ENCODE measurements around the gene ACER1. TPM values are rescaled to one million over a fixed set of nuclear protein-coding genes. Genes with fewer than 3 reads are reported as not detected.

Gene ACER1
- polyA plus RNA-seq, 1 of the 3 experiments (the other 2 are of a cell fraction): not detected

GRCh38 chr19:6359568-6360341 is 26.3 kb upstream of the ACER1 start:
- no peak overlapping the region for H3K9ac ChIP-seq
- peaks cover 4 to 8% of the 10 kb centered on the region in 2 experiments; a peak in 1 of 4 replicates for H3K4me1 ChIP-seq (ENCODE audit: control insufficient read depth in 1 of 2, insufficient read depth in 2 of 2, low read depth in 1 of 2, low read length in 1 of 2)
- H3K9me2 ChIP-seq: no peaks in the 10 kb centered on the region
- H3F3A ChIP-seq (replicated peaks; ENCODE audit: insufficient read depth): no peaks in the 10 kb centered on the region
- ChIA-PET POLR2A (interaction anchor here (1.6 kb wide), 1 partner anchor 15 kb away, joined by 3 read pairs; no protein-coding TSS in a partner anchor), CTCF (interaction anchor here (0.5 to 2.0 kb wide), 2 partner anchors 11 to 141 kb away, joined by 3 to 8 read pairs; no protein-coding TSS in a partner anchor)
- H3K79me2 ChIP-seq (ENCODE audit: insufficient read depth): peaks cover 26% of the 10 kb centered on the region
- TF ChIP-seq NFIC (IDR thresholded peaks at IDR 0.05; ENCODE audit: borderline replicate concordance) (no peak), NRF1 (IDR thresholded peaks at IDR 0.05; ENCODE audit: low read depth, low read length) (no peak), TAF1 (IDR thresholded peaks at IDR 0.05; ENCODE audit: borderline replicate concordance, low read depth, low read length) (no peak), RAD21 (IDR thresholded peaks at IDR 0.05; ENCODE audit: low read length) (no peak), CHD2 (IDR thresholded peaks at IDR 0.05; ENCODE audit: low read length, partially characterized antibody) (no peak), ZBTB33 (IDR thresholded peaks at IDR 0.05; ENCODE audit: borderline replicate concordance, low read depth) (no peak)
- TF ChIP-seq, protein P1, sequence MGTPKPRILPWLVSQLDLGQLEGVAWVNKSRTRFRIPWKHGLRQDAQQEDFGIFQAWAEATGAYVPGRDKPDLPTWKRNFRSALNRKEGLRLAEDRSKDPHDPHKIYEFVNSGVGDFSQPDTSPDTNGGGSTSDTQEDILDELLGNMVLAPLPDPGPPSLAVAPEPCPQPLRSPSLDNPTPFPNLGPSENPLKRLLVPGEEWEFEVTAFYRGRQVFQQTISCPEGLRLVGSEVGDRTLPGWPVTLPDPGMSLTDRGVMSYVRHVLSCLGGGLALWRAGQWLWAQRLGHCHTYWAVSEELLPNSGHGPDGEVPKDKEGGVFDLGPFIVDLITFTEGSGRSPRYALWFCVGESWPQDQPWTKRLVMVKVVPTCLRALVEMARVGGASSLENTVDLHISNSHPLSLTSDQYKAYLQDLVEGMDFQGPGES (IDR thresholded peaks at IDR 0.05; ENCODE audit: low read depth, low read length): no peak
- H4K20me1 ChIP-seq (ENCODE audit: insufficient read depth): no peaks in the 10 kb centered on the region
- no peaks in the 10 kb centered on the region for H3K9me3 ChIP-seq
- no peak overlapping the region for H3K4me3 ChIP-seq (ENCODE audit: low read depth in 2 of 2, low read length in 1 of 2)
- no peak for DNase-seq
- no peaks in the 10 kb centered on the region for H3K27me3 ChIP-seq (ENCODE audit: insufficient read depth)
- no peak overlapping the region for H3K27ac ChIP-seq (ENCODE audit: low read depth in 2 of 2, low read length in 1 of 2)
- peaks cover 0 to 3% of the 10 kb centered on the region in 2 experiments for H3K36me3 ChIP-seq (replicated peaks in 1 of 2; ENCODE audit: control insufficient read depth in 1 of 2, insufficient read depth in 2 of 2, low read length in 1 of 2)
- no peak overlapping the region for H3K4me2 ChIP-seq
- WGBS (ENCODE audit: low lambda C conversion rate): 83% methylated on average over 5 of the region's 5 CpGs
- no peak overlapping the region for H2AFZ ChIP-seq (ENCODE audit: low read depth)

- Histone ChIP-seq H3K4me2 (no peak overlapping the region), H2AFZ (ENCODE audit: low read depth) (no peak overlapping the region)
- CTCF ChIA-PET: interaction anchor here (1.6 kb wide), 1 partner anchor 158 kb away, joined by 4 read pairs; no protein-coding TSS in a partner anchor
- TF ChIP-seq, protein P2, sequence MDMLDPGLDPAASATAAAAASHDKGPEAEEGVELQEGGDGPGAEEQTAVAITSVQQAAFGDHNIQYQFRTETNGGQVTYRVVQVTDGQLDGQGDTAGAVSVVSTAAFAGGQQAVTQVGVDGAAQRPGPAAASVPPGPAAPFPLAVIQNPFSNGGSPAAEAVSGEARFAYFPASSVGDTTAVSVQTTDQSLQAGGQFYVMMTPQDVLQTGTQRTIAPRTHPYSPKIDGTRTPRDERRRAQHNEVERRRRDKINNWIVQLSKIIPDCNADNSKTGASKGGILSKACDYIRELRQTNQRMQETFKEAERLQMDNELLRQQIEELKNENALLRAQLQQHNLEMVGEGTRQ (IDR thresholded peaks at IDR 0.05; ENCODE audit: borderline replicate concordance, low read depth, low read length): no peak
- TF ChIP-seq SIN3A (IDR thresholded peaks at IDR 0.05; ENCODE audit: borderline replicate concordance, low read depth, low read length) (no peak), TEAD4 (IDR thresholded peaks at IDR 0.05; ENCODE audit: borderline replicate concordance, insufficient read depth) (no peak), CTCF (IDR thresholded peaks at IDR 0.05) (no peak), TCF12 (IDR thresholded peaks at IDR 0.05) (no peak), EZH2phosphoT487 (IDR thresholded peaks at IDR 0.05; ENCODE audit: borderline replicate concordance, low read depth) (no peak), NRF1 (IDR thresholded peaks at IDR 0.05; ENCODE audit: low read depth, low read length) (no peak), MXI1 (IDR thresholded peaks at IDR 0.05; ENCODE audit: low read depth, low read length) (no peak), RAD21 (IDR thresholded peaks at IDR 0.05; ENCODE audit: low read length) (no peak), TAF1 (IDR thresholded peaks at IDR 0.05; ENCODE audit: borderline replicate concordance, low read depth, low read length) (no peak), RFX5 (IDR thresholded peaks at IDR 0.05; ENCODE audit: low read length) (no peak), YY1 (IDR thresholded peaks at IDR 0.05; ENCODE audit: low read depth) (no peak)
Observed at GRCh38 chr19:6358003-6358402, 24.6 kb upstream of the ACER1 start.

More at GRCh38 chr19:6358003-6358402, 24.6 kb upstream of the ACER1 start:
- Histone ChIP-seq H3K27ac (ENCODE audit: low read depth in 2 of 2, low read length in 1 of 2) (no peak overlapping the region), H3K4me1 (ENCODE audit: control insufficient read depth in 1 of 2, insufficient read depth in 2 of 2, low read depth in 1 of 2, low read length in 1 of 2) (peaks cover 4 to 7% of the 10 kb centered on the region in 2 experiments; a peak in 1 of 4 replicates), H3K9me3 (no peaks in the 10 kb centered on the region), H3F3A (replicated peaks; ENCODE audit: insufficient read depth) (no peaks in the 10 kb centered on the region), H3K36me3 (replicated peaks in 1 of 2; ENCODE audit: control insufficient read depth in 1 of 2, insufficient read depth in 2 of 2, low read length in 1 of 2) (no peaks in the 10 kb centered on the region), H3K9ac (no peak overlapping the region), H3K4me3 (ENCODE audit: low read depth in 2 of 2, low read length in 1 of 2) (no peak overlapping the region), H4K20me1 (ENCODE audit: insufficient read depth) (no peaks in the 10 kb centered on the region), H3K27me3 (ENCODE audit: insufficient read depth) (no peaks in the 10 kb centered on the region), H3K9me2 (no peaks in the 10 kb centered on the region), H3K79me2 (ENCODE audit: insufficient read depth) (peaks cover 20% of the 10 kb centered on the region)
- no peak for DNase-seq
- 68% methylated on average over 6 of the region's 9 CpGs for WGBS (ENCODE audit: low lambda C conversion rate)
- POLR2A ChIA-PET: no interaction called here

Measured in SK-N-SH (cell line).